ENCODE measurements around the gene SNRPA. TPM values are rescaled to one million over a fixed set of nuclear protein-coding genes. Genes with fewer than 3 reads are reported as not detected.

The SNRPA gene
- total RNA-seq, 1 experiment from 2014 or later, result 134 TPM

DNA sequence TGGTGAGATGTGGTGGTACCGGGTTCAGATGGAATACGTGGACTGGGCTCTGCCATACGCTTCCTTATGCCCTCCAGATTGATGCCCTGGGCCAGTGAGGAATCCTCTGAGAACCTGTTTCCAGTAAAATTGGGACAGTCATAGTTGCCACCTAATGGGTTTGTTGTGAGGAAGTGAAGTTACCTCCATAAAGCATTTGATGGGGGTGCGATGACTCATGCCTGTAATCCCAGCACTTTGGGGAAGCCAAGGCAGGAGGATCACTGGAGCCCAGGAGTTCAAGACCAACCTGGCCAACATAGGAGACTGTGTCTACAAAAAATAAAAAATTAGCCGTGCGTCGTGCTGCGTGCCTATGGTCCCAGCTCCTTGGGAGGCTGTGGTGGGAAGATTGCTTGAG, 4.8 kb downstream of the SNRPA start:
- H3K27ac Mint-ChIP-seq (ENCODE audit: unreplicated experiment), result no peak overlapping the region
- H3K36me3 ChIP-seq (ENCODE audit: control insufficient read depth, insufficient read depth, low read length), result peaks cover 5% of the 10 kb centered on the region
- H3K9me3 Mint-ChIP-seq (ENCODE audit: unreplicated experiment), result no peaks in the 10 kb centered on the region
- H3K27me3 Mint-ChIP-seq (ENCODE audit: insufficient read depth, unreplicated experiment), result no peaks in the 10 kb centered on the region
- ChIA-PET POLR2A (interaction anchor here (1.7 to 3.1 kb wide), 2 partner anchors 22 kb away, joined by 11 to 24 read pairs; partner anchors contain the start of gene RAB4B), CTCF (interaction anchor here (1.4 kb wide), 1 partner anchor 22 kb away, joined by 3 read pairs; no protein-coding TSS in a partner anchor)
- H3K9me3 ChIP-seq, result no peaks in the 10 kb centered on the region
- peaks cover 16% of the 10 kb centered on the region for H3K4me1 Mint-ChIP-seq (ENCODE audit: low read depth, unreplicated experiment)
- no peak for DNase-seq
- no peak overlapping the region for H3K4me3 Mint-ChIP-seq (ENCODE audit: unreplicated experiment)
- TF ChIP-seq, protein P1, sequence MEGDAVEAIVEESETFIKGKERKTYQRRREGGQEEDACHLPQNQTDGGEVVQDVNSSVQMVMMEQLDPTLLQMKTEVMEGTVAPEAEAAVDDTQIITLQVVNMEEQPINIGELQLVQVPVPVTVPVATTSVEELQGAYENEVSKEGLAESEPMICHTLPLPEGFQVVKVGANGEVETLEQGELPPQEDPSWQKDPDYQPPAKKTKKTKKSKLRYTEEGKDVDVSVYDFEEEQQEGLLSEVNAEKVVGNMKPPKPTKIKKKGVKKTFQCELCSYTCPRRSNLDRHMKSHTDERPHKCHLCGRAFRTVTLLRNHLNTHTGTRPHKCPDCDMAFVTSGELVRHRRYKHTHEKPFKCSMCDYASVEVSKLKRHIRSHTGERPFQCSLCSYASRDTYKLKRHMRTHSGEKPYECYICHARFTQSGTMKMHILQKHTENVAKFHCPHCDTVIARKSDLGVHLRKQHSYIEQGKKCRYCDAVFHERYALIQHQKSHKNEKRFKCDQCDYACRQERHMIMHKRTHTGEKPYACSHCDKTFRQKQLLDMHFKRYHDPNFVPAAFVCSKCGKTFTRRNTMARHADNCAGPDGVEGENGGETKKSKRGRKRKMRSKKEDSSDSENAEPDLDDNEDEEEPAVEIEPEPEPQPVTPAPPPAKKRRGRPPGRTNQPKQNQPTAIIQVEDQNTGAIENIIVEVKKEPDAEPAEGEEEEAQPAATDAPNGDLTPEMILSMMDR (IDR thresholded peaks at IDR 0.05; ENCODE audit: insufficient read depth in 1 of 2, low read depth in 1 of 2, low read length in 1 of 2, severe bottlenecking in 1 of 2, unreplicated experiment in 1 of 2), result no peak
- peaks cover 97% of the 10 kb centered on the region for H3K36me3 Mint-ChIP-seq (ENCODE audit: insufficient read depth, unreplicated experiment)
- intact Hi-C loops (cut with micrococcal nuclease; ENCODE audit: unreplicated experiment), result loop anchor here (10.0 kb wide), 1 partner anchor 91 kb away; no protein-coding TSS in a partner anchor
- no peaks in the 10 kb centered on the region for H3K27me3 ChIP-seq (replicated peaks; ENCODE audit: control insufficient read depth, insufficient read depth, low read length)
- no TSS peak for BruUV-seq (replicated peaks)
- H3K4me3 ChIP-seq (ENCODE audit: low read depth, low read length), result no peak overlapping the region
- peaks cover 11% of the 10 kb centered on the region for H3K4me1 ChIP-seq

DNA sequence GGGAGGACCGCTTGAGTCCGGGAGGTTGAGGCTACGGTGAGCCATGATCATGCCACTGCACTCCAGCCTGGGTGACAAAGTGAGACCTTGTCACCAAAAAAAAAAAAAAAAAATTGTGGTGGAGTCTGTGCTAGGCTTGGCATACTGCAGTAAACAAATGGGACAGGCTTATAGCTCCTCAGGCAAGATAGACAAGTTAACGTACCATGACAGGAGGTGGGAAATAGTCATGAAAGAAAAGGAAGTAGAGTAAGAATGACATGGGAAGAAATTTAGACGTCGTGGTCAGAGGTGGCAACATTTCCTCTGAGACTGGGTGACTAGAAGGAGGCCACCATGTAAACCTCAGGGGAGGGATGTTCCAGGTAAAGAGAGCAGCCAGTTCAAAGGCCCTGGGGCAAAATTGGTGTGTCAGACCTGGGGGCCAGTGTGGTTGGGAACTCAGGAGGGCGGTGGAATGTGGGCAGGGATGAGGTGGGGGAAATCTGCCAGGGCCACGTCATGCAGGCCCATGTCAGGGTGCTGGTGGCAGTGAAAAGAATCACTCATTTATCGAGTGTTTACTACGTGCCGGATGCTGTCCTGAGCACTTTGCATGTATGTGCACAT, 5.6 kb downstream of the SNRPA start:
- Histone ChIP-seq H3K27me3 (replicated peaks; ENCODE audit: control insufficient read depth, insufficient read depth, low read length) (no peaks in the 10 kb centered on the region), H3K4me1 (peaks cover 11% of the 10 kb centered on the region), H3K36me3 (ENCODE audit: control insufficient read depth, insufficient read depth, low read length) (peaks cover 5% of the 10 kb centered on the region), H3K9me3 (no peaks in the 10 kb centered on the region), H3K4me3 (ENCODE audit: low read depth, low read length) (no peak overlapping the region)
- Mint-ChIP-seq H3K9me3 (ENCODE audit: unreplicated experiment) (no peaks in the 10 kb centered on the region), H3K27me3 (ENCODE audit: insufficient read depth, unreplicated experiment) (no peaks in the 10 kb centered on the region), H3K27ac (ENCODE audit: unreplicated experiment) (no peak overlapping the region), H3K4me1 (ENCODE audit: low read depth, unreplicated experiment) (peaks cover 16% of the 10 kb centered on the region), H3K36me3 (ENCODE audit: insufficient read depth, unreplicated experiment) (peaks cover 97% of the 10 kb centered on the region), H3K4me3 (ENCODE audit: unreplicated experiment) (no peak overlapping the region)
- intact Hi-C loops (cut with micrococcal nuclease; ENCODE audit: unreplicated experiment), result loop anchor here (10.0 kb wide), 1 partner anchor 92 kb away; no protein-coding TSS in a partner anchor
- ChIA-PET POLR2A (interaction anchor here (3.1 kb wide), 1 partner anchor 21 kb away, joined by 11 read pairs; the partner anchor contains the start of gene RAB4B), CTCF (interaction anchor here (0.6 to 1.4 kb wide), 2 partner anchors 21 to 66 kb away, joined by 3 read pairs; partner anchors contain the start of gene NUMBL)
- no peak for DNase-seq
- BruUV-seq (replicated peaks), result no TSS peak
- TF ChIP-seq, protein P1 (IDR thresholded peaks at IDR 0.05; ENCODE audit: insufficient read depth in 1 of 2, low read depth in 1 of 2, low read length in 1 of 2, severe bottlenecking in 1 of 2, unreplicated experiment in 1 of 2), result no peak

DNA sequence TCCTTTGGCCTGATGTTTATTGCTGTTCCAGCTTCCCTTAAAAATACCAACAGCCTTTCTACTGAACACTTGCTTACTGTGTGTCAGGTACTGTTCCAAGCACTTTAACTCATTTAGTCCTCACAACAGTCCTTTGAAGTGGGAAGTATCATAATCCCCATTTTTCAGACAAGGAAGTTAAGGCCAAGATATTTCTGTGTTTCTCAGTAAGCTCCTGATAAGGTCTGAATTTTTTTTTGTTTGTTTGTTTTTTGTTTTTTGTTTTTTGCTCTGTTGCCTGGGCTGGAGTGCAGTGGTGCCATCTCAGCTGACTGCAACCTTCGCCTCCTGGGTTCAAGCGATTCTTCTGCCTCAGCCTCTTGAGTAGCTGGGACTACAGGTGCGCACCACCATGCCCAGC, 7.5 kb downstream of the SNRPA start:
- Histone ChIP-seq H3K4me1 (peaks cover 8% of the 10 kb centered on the region), H3K27me3 (replicated peaks; ENCODE audit: control insufficient read depth, insufficient read depth, low read length) (no peaks in the 10 kb centered on the region), H3K4me3 (ENCODE audit: low read depth, low read length) (no peak overlapping the region), H3K9me3 (no peaks in the 10 kb centered on the region), H3K36me3 (ENCODE audit: control insufficient read depth, insufficient read depth, low read length) (peaks cover 13% of the 10 kb centered on the region)
- TF ChIP-seq, protein P1 (IDR thresholded peaks at IDR 0.05; ENCODE audit: insufficient read depth in 1 of 2, low read depth in 1 of 2, low read length in 1 of 2, severe bottlenecking in 1 of 2, unreplicated experiment in 1 of 2), result no peak
- Mint-ChIP-seq H3K4me3 (ENCODE audit: unreplicated experiment) (no peak overlapping the region), H3K27ac (ENCODE audit: unreplicated experiment) (no peak overlapping the region), H3K4me1 (ENCODE audit: low read depth, unreplicated experiment) (peaks cover 15% of the 10 kb centered on the region), H3K36me3 (ENCODE audit: insufficient read depth, unreplicated experiment) (peaks cover 99% of the 10 kb centered on the region), H3K27me3 (ENCODE audit: insufficient read depth, unreplicated experiment) (no peaks in the 10 kb centered on the region), H3K9me3 (ENCODE audit: unreplicated experiment) (no peaks in the 10 kb centered on the region)
- no TSS peak for BruUV-seq (replicated peaks)
- POLR2A ChIA-PET, result interaction anchor here (3.1 kb wide), 1 partner anchor 19 kb away, joined by 11 read pairs; the partner anchor contains the start of gene RAB4B
- CTCF ChIA-PET, result no interaction called here
- intact Hi-C loops (cut with micrococcal nuclease; ENCODE audit: unreplicated experiment), result loop anchor here (10.0 kb wide), 1 partner anchor 94 kb away; no protein-coding TSS in a partner anchor
- DNase-seq, result no peak

All from Caco-2 (cell line).